Hypothalamus (tissue), 51 donors: ENCODE measurements around the gene MGAT4A.

Source experiments
- DNase-seq, 51 donors: peaks; one replicate each; lab custom pipeline; 2025; lab: John Stamatoyannopoulos, UW

MGAT4A gene

DNA sequence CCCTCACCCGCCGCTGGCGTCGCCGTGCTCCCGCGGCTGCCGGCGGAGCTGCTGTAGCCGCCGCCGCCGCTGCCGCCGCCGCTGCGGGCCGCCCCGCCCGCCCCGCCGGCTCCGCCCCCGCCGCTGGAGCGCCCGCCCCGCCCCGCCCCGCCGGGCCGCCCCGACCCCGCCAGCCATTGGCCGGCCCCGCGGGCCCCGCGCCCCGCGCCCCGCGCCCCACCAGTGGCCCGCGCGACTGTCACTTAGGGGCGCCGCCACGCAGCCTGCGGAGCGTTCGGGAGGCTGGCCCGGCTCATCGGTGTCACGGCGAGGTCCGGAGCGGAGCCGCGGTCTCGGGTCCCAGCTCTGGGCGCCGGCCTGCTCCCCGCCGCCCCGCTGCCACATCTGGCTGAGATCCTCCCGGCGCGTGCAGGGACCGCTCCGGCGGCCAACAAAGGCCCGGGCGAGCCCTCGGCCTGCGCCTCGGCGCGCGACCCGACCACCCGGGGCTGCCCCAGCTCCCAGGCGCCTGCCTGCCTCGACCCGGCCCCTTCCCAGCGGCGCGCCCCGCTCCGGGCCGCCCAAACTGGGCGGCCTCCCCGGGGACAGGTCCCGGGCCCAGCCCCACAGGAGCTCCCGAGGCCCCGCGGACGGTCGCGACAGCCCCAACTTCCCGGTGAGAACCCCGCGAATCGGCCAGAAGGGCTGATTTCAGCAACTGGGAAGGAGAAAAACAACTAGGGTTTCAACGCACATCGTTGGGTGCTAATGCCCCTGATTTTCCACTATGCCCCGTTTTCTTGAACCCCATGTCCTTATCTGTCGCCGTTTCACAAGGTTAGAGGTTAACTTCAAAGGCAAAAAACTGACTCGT lies at the start of gene MGAT4A:
TSS of gene MGAT4A (minus strand) at position 92 of the 853 bp plus-strand sequence. CDS start 4,800 bp downstream, outside the sequence.
- DNase-seq = peak in 49 of 51 donors; percentile 22 to 91 (median 68)

DNA sequence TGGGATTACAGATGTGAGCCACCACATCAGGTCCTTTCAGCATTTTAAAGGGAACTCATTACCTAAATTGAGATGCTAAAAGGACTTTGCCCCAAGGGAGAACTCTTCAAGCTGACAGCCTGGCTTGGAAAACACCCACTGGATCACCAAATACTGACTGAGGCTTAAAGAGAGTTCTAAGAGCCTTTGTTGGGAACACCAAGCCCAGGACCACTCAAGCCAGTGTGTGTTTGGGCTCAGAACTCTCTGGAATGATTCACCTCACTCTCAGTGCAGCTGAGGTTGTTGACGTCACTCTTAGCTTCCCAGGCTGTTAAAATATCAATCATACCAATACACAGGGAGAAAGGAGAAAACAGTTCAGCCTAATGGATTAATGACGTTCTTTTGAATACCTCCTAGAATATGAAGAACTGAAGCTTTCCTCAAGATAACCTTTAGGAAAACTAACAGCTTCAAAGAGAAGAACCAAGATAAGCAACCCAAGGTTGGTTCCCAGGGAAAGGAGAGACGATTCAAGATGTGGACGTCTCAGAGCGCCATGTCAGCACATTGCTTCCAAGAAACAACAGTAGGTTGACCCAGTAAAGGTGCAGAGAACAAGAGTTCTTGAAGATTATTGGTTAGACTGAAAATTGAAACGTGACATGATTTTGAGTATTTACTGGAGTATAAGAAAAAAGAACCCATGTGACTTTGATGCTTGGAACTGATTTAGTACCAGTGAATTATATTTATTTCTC lies 48.0 kb upstream of the MGAT4A start:
- no peak for DNase-seq

DNA sequence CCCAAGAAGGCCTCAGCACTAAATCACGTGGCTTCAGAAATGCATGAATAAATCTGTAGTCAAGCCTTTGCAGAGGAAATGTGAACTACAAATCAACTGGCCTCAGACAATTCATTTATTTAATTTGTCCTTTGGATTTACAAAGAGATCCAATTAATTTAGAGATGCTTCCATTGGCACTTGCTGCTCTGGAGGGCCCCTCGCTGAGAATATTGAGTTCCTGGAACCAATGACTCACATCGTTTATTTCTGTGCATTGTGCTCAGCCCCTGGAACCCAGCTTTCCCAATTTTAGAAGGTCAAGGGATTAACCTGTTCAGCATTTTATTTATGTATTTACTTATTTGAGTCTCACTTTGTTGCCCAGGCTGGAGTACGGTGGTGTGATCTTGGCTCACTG lies 47.2 kb upstream of the MGAT4A start:
- DNase-seq = no peak

GRCh38 chr2:98777710-98778109 lies 46.8 kb upstream of the MGAT4A start:
- DNase-seq = no peak

DNA sequence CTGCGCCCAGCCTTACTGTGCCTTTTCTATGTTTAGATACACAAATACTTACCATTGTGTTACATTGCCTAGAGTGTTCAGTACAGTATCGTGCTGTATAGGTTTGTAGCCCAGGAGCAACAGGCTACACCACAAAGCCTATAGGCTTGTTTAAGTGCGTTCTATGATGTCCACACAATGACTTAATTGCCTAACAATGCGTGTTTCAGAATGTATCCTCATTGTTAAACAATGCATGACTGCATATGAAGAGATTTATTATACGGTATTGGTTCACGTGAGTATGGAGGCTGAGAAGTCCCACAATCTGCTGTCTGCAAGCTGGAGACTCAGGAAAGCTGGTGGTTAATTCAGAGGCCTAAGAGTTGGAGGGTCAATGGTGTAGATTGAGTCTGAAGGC lies 46.1 kb upstream of the MGAT4A start:
- no peak for DNase-seq

GRCh38 chr2:98776136-98776535 lies 45.2 kb upstream of the MGAT4A start:
- DNase-seq = no peak

GRCh38 chr2:98775146-98775986 lies 44.4 kb upstream of the MGAT4A start:
- no peak for DNase-seq

DNA sequence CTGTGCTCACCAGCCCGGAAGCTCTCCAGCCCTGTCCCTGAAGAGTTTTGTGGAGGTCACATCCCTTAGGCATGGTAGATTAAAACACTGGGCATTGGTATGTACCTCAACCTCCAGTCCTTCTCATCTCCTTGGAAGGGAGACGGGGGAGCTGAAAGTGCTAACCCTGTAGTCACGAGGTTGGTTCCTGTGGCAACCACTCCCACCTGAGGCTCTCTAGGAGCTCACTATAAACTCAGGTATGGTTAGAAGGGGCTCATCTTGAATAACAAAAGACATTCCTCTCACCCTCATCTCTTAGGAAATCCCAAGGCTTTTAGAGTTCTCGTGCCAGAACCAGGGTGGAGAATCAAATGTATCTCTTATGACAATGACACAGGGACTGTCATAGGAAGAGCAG lies 43.0 kb upstream of the MGAT4A start:
- peak in 1 of 51 donors; percentile 15 for DNase-seq

- DNase-seq = no peak
These were observed 42.2 kb upstream of the MGAT4A start for GRCh38 chr2:98773169-98773568.

DNA sequence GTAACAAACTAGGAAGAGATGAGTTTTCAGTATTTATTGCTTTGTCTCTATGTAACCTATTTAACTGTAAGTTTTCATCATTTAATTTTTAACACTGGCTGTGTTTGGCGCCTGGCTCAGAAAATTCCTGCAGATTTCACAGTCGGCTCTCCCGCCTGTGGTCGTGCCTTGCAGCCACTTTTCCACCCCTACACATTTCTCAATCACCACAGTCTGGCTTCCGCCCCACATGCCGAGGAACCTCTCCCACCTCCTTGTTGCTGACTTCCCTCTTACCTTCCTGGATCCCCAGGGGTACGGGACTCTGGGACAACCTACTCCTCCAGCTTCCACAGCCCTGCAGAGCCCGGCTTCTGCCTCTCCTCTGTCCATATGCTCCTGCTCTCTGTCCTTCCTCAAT lies 41.6 kb upstream of the MGAT4A start:
- no peak for DNase-seq

- peak in 2 of 51 donors; percentile 34 to 41 for DNase-seq
These were observed 41.0 kb upstream of the MGAT4A start for GRCh38 chr2:98771721-98772524.

GRCh38 chr2:98771264-98771663 lies 40.3 kb upstream of the MGAT4A start:
- DNase-seq = no peak

DNA sequence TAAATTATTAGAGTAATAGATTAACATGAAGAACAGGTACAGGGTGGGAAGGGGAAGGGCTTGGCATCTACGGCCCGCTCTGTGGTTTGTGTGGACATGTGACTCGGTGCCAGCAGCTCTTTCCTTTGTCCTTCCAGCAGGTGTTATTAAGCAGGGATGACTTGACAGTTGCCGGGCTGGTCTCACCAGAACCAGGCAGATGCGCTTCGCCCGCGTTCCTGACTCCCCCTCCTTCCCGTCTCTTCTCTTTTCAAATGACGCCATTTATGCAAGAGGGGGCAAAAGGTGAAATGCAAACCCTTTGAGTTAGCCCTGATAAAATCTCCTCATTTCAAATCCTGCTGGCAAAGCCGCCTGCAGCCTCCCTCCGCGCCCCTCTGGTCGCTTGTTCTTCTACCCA lies 38.9 kb upstream of the MGAT4A start:
- no peak for DNase-seq

GRCh38 chr2:98769114-98769476 lies 38.2 kb upstream of the MGAT4A start:
- no peak for DNase-seq

GRCh38 chr2:98768384-98769113 lies 37.6 kb upstream of the MGAT4A start:
- no peak for DNase-seq

DNA sequence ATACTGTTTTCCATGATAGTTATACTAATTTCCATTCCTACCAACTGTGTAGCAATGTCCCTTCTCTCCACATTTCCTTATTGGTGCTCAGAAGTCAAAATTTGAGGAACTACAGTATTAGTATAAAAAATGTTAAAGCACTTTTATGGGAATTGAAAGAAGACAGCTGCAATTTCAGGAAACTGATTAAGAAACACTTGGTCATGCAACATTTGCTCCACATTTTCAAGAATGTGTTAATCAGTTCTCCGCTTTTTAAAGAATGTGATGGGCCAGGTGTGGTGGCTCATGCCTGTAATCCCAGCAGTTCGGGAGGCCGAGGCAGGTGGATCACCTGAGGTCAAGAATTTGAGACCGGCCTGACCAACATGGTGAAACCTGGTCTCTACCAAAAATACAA lies 33.6 kb upstream of the MGAT4A start:
- DNase-seq = no peak

- DNase-seq = no peak
These were observed 32.4 kb upstream of the MGAT4A start for GRCh38 chr2:98763209-98763951.

- no peak for DNase-seq
These were observed 31.0 kb upstream of the MGAT4A start for GRCh38 chr2:98761909-98762308.
